ENCODE data around the gene TM4SF1.
A peak's percentile ranks its signal among the peaks of the same experiment; 100 is the strongest.
"Not testable (repeated sequence)": the region's sequence is repeated elsewhere in the genome, so short reads cannot be mapped to it uniquely, and the experiment has no call there.

The TM4SF1 gene

DNA sequence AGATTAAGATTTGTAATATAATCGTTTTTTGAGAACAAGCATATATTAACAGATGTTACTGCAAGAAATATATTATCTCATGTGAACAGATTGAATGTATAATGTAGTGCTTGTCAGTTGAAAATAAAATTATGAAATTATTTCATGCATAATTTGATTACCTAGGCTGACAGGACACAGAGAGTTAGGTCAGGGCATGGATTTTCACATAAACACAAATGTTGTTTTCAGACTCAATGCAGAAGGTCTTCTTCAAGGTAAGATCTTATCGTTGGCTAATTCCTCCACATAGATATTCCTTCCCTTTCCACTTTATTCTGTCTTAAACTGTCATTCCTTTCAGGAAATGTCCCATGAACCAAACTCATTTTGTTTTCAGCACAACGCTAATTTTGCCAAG lies 20.1 kb upstream of the TM4SF1 start:
- no peak for DNase-seq (ENCODE audit: low read depth)
- no peak overlapping the region for H3K4me3 ChIP-seq (ENCODE audit: low read depth, low read length)

DNA sequence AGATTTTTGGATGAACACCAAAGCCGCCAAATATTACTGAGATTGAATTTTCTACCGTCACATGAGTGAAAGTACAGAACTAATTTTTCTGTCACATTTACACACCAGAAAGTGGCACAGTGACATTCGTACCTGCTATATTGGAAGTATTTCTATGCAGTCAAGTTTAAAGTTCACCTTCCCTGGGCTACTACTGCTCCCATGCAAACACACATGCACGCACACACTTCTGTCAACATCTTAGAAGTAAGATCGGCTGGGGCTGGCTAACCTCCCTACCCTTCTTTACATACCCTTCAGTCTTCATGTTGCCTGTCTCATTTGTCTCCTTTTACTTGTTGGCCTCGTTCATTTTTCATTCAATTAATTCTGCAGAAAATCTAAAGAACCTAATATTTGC lies 19.0 kb upstream of the TM4SF1 start:
- no peak overlapping the region for H3K4me3 ChIP-seq (ENCODE audit: low read depth, low read length)
- no peak for DNase-seq (ENCODE audit: low read depth)

DNA sequence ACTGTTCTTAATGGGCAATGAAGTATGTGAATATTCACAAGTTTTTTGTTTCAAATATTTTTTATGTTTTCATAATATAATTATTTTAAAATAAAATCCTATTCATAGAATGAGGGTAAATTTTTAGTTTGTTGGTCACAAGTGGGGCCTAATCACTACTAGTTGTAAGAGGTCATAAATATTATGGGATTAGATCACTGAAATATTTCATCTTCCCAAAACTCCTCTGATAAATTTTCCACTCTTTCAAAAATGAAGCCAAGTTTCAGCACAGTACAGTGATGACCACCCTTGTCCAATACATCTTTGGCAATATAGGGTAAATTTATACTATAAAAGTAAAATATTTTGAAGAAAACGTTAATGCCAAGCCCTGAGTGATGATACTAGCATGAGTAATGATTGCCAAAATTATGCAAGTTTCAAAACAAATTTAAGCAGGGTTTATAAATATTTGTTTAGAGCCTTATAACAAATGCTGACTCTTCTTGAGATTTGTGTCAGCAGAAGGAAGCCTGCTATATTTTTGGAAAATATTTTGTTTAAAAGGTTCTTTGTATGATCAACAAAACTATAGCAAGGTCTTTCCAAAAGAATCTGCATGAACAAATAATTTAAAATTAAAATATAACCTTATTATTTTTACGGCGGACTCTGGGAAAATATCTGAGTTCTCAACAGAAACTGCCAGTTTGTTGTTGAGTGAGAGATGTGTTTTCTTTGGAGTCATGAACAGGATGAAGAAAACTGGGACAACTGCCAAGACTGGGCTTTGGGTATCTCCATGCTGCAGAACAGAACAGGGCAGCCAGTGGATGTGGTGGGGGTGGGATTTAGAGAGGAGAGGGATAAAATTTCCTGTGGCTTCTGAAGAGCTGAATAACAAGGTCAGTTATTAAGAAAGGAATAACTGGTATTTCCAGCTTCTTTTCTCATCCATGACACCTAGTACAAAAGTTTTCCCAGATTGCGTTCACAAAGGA lies 17.9 kb upstream of the TM4SF1 start:
- no peak overlapping the region for H3K4me3 ChIP-seq (ENCODE audit: low read depth, low read length)
- peak; percentile 80 for DNase-seq (ENCODE audit: low read depth)

DNA sequence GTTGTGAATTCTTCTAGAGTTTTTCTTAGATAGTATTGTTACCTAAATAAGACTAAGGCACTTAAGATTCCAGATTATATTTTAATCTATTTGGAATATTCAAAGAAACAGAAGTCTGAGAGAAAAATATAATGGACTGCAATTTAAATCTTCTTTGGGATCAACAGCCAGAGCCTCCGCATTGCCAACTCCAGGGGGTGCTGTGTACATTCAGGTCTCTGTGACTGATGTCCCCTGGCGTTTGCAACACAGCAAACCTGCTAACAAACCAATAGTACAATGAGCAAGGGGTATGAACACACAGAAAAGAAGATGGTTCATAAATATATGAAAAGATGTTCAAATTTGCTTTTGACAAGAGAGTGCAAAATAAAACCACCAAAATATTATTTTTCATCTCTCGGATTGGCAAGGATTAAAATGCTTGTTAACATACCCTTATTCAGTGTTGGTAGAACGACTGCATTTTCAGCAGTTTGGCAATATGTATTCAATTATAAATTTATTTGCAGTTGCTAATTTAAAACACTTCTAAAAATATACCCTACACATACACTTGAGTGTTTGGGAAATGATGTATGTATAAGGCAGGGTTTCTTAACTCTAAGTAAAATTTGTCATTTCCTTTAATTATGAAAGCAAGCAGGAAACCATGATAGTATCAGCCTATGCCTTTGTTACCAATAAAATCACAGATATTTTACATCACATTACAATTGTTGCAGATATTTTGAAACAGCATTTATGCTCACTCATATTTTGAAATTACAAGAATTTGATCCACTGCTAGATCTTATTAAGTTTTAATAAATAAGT lies 16.1 kb upstream of the TM4SF1 start:
- H3K4me3 ChIP-seq (ENCODE audit: low read depth, low read length) = no peak overlapping the region
- DNase-seq (ENCODE audit: low read depth) = peak; percentile 51

DNA sequence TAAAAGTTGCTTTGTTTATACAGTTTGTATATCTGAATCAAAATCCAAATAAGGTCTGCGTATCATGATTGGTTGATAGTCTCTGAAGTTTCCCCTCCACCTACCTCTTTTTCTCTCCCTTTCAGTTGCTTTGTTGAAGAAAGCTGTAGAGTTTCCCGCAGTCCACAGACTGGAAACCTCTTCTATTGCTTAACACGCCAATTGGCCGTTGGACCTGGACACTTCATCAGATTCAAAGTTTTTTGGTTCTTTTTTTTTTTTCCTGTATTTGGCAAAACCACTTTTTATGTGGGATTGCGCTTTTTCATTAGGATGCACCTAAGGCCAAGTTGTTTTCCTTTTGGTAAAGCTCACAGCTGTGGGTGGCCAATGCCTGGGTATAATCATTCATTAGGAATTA lies 14.5 kb upstream of the TM4SF1 start:
- no peak overlapping the region for H3K4me3 ChIP-seq (ENCODE audit: low read depth, low read length)
- no peak for DNase-seq (ENCODE audit: low read depth)

DNA sequence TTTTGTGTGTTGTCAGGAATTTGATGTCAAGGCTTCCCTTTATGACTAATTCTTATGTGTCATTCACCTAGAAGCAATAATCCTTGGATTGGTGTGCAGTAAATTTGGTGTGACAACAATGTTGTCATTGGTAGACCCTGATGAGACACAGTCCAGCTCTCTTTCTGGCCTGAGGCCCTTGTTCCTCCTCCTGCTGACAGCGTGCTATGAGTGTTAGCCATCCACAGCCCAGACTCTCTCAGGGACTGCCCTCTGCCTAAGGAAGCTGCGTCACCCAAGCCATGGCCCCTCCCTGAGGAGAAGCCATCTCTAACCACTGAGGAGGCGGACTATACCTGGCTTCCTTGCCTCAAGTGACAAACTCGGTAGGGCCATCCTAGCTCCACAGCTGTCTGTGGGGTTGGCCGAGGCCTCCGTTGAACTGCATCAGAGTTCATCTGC lies 13.3 kb upstream of the TM4SF1 start:
- DNase-seq (ENCODE audit: low read depth) = peak; percentile 47
- H3K4me3 ChIP-seq (ENCODE audit: low read depth, low read length) = no peak overlapping the region

DNA sequence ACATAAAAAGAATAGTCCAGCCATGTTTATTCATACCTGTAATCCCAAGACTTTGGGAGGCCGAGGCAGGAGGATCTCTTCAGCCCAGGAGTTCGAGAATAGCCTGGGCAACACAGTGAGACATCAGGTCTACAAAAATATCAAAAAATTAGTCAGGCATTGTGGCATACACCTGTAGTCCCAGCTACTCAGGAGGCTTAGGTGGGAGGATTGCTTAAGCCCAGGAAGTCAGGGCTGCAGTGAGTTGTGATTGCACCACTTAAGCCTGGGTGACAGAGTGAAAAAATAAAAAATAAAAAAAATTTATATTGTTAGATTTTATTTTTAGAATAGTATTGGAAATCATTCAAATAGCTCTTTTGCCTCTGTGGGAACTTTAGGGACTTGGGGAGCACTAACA lies 12.8 kb upstream of the TM4SF1 start:
- no peak overlapping the region for H3K4me3 ChIP-seq (ENCODE audit: low read depth, low read length)
- no peak for DNase-seq (ENCODE audit: low read depth)

DNA sequence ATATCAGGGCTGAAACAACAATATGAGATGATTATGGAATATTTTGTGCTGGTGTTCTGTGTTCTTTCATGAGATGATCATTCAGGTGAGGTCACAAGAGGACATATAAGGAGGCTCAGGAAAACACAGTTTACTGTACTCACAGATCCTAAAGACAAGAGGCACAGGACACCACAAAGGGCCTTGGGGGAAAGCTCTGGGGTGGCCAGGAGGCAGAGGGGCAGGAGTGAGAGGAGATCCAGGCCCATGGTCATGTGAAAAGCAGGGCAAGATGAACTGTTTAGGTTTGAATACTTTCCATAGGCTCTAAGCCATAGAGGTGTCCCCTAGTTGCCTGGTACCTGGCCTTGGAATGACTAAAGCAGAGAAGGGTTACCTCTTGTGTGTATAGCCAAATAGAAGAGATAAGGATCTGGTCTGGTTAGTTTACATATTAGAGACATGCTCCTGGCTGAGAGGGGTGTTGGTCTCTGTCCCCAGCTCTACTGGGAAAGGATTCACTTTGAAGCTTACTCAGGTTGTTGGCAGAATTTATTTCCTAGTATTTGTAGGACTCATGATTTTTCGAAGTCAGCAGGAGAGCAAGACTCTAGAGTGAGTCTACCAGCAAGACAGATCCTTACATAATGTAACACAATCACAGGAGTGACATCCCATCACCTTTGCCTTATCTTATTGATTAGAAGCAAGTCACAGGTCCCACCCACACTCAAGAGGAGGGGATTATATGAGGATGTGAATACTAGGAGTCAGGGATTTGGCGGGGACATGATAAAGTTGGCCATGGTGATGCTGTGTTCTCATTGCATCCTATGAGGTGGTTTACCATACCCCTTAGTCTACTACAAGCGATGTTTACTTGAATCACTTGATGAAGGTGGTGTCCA lies 11.3 kb upstream of the TM4SF1 start:
- no peak overlapping the region for H3K4me3 ChIP-seq (ENCODE audit: low read depth, low read length)
- no peak for DNase-seq (ENCODE audit: low read depth)

DNA sequence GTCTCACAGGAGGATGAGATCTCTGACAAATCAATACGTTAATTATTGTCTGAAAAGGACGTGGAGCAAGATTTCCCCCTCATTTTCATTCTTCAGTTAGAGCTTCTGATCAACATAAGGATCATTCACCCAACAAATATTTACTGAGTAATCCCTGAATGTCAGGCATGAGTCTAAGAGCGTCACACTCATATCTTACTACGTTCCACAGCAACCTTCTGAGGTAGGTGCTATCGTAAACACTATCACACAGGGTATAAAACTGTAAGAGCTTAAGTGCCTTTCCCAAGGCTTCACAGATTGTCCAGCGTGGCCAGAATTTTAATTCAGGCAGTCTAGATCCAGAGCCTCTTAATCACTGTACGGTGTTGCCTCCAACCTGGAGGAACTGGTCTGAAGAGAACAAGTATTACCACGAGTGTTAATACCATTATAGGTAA lies 10.6 kb upstream of the TM4SF1 start:
- peak; percentile 80 for DNase-seq (ENCODE audit: low read depth)
- H3K4me3 ChIP-seq (ENCODE audit: low read depth, low read length) = no peak overlapping the region

DNA sequence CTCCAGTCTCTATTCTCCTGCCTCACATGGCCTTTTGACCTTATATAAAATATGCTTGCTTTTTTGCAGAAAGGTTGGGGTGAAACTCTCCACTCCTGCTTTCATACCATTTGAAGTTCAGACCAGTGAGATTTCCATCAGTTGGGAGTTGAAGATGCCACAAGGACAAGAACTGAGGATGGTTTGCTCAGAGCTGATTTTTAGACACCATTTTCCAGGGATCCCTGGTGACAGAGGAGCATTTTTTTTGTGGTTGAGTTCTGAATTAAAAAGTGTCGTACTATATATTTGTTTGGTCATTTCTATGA lies 8.8 kb upstream of the TM4SF1 start:
- DNase-seq (ENCODE audit: low read depth) = no peak
- H3K4me3 ChIP-seq (ENCODE audit: low read depth, low read length) = no peak overlapping the region

DNA sequence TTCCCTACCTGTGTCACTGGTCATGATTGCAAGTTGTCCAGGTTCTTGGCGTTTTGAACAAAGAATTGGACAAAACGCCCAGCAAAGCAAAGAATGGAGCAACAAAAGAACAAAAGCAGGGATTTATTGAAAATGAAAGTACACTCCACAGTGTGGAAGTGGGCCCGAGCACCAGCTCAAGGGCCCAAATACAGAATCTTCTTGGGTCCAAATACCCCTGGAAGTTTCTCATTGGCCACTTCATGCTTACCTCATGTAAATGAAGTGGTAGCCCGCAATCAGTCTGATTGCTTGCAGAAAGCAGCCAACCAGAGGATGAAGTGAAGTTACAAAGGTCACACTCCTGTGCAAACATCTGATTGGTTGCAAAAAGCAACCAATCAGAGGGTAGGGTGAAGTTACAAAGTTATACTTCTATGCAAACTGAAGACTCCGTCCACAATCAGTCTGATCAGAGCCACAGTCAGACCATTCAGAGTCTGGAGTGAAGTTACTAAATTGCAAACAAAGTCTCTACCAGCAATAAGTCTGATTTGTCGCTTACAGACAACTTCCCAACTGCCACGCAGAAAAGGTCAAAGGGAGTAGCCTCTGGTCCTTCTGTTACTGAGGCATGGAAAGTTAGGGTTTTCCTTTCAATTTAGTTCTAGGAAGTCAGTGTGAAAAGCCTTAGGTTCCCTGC lies 8.3 kb upstream of the TM4SF1 start:
- no peak overlapping the region for H3K4me3 ChIP-seq (ENCODE audit: low read depth, low read length)
- DNase-seq (ENCODE audit: low read depth) = no peak

DNA sequence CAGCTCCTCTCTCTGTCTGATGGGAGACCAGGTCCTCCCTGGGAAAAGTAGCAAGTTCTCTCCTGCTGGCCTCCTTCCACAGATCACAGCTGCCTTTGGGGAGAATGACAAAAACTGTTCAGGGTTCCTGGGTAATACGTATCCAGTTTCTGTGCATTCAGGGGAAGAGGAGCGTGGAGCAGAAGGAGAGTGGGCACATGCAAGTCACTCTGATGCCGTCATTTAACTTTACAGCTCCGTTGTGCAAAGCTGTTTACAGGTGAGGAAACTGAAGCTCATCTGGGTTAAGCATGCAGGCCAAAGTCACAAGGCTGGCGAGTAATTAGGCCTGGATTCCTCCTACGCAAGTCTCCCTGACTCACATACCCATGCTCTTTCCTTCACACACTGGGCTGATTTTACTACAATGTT lies 7.5 kb upstream of the TM4SF1 start:
- DNase-seq (ENCODE audit: low read depth) = peak; percentile 56
- H3K4me3 ChIP-seq (ENCODE audit: low read depth, low read length) = no peak overlapping the region

DNA sequence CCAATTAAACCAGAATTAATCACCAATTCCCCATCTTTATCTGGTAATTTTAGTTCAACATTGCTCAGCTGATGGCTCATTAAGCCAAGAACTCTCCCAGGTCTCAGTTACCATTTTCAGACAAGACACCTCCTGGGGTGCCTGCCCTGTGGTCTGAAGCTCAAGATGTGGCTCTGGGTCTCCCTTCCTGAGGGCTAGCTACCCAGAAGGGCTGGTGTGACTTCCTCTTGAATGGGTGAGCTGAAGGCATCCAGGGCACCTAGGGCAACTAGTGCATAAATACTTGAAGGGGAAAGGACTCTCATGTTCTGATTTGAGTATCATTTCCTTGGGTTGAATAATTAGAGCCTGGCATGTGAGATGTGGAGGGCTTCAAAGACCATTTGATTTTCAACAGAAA lies 6.7 kb upstream of the TM4SF1 start:
- DNase-seq (ENCODE audit: low read depth) = no peak
- H3K4me3 ChIP-seq (ENCODE audit: low read depth, low read length) = no peak overlapping the region

DNA sequence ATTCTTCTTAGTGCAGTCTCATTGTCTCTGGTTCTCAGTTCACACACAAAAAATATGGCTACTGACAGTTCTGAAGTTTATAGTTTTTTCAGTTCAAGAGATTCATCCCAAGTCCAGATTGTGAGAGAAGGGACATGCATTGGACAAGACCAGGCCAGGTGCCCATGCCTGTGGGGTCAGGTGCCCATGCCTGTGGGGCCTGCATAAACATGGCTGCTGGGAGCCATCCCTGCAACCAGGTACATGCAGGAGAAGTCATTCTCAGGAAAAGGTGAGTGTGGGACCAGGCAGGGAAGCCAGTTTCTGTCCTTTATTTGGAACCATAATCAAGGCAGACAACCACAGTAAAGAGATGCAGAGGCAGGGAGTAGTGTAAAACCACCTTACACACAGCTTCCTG lies 6.3 kb upstream of the TM4SF1 start:
- DNase-seq (ENCODE audit: low read depth) = no peak

DNA sequence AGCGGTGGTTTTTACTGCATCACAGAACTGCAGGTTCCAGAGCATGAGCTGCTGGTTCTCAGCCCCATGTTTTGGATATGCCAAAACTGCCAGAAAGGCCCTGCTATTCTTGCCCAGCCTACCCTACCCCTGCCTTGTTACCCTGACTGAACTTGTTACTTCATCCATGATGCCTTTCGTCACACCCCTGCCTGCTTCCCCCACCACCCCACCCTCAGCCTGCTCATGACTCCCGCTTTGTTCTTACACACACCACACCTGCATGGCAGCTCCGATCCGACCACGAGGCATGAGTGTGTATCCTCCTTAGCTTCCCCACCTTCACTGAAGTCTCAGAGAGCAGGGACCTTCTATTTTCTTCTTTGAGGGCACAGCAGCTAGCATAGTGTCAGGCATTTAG lies 5.1 kb upstream of the TM4SF1 start:
- DNase-seq (ENCODE audit: low read depth) = no peak
- no peak overlapping the region for H3K4me3 ChIP-seq (ENCODE audit: low read depth, low read length)

More for the DNA sequence above, 6.3 kb upstream of the TM4SF1 start:
- no peak overlapping the region for H3K4me3 ChIP-seq (ENCODE audit: low read depth, low read length)

DNA sequence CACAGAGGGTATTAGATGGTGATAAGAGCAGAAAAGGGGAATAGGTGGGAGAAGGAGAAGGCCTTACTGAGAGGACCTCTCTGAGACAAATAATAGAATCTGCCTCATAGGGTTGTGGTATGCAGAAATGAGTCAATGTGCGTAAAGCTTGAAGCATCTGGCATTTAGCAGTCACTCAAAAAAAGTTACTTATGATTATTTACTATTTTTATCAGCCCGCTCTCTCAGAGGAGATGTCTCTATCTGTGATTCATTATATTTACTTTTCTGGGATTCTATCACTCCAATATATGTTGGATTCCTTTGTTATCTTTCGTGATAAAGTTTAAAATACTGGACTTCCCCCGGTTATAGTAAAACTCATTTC lies 4.6 kb upstream of the TM4SF1 start:
- DNase-seq (ENCODE audit: low read depth) = peak; percentile 68
- H3K4me3 ChIP-seq (ENCODE audit: low read depth, low read length) = no peak overlapping the region

DNA sequence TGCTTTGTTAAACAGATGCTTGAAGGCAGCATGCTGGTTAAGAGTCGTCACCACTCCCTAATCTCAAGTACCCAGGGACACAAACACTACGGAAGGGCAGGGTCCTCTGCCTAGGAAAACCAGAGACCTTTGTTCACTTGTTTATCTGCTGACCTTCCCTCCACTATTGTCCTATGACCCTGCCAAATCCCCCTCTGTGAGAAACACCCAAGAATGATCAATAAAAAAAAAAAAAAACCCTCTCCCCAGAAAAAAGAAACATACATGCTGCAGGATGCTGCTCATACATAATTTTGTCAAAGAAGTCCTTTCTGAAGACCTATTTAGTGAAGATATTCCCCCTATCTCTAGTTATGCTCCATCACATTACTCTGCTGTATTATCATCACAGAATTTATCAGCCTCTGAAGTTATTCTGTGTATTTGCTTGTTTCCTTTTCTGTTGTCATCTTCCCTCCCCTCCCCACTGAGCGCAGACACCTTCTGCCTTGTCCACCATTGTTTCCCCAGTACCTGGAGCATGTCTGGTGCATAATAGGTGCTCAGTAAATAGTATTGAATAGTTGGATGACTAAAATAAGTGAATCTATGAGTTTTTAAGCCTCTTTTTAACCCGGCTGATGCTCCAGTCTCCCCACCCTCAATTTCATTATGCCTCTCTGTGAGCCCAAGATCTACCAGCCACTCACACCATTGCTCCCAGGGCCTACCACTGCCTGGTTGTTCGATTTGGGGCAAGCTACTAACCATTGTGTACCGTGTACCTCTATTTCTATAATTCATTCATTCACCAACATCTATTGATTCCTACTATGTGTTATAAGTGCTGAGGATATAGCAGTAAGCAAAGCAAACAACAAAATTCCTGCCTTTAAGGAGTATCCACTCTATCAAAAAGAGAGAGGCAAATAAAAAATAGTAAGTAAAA lies 4.0 kb upstream of the TM4SF1 start:
- no peak overlapping the region for H3K4me3 ChIP-seq (ENCODE audit: low read depth, low read length)
- DNase-seq (ENCODE audit: low read depth) = no peak

DNA sequence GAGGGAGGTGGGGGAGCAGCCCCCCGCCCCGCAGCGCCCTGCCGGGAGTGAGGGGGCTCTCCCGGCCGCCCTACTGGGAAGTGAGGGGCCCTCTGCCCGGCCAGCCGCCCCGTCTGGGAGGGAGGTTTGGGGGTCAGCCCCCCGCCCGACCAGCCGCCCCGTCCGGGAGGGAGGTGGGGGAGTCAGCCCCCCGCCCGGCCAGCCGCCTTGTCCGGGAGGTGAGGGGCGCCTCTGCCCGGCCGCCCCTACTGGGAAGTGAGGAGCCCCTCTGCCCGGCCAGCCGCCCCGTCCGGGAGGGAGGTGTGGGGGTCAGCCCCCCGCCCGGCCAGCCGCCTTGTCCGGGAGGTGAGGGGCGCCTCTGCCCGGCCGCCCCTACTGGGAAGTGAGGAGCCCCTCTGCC lies 2.8 kb upstream of the TM4SF1 start:
- H3K4me3 ChIP-seq (ENCODE audit: low read depth, low read length) = not testable (repeated sequence)

More for the DNA sequence above, 2.8 kb upstream of the TM4SF1 start:
- DNase-seq (ENCODE audit: low read depth) = not testable (repeated sequence)
